Activated naive CD4-positive, alpha-beta T cell treated with anti-CD3 and anti-CD28 coated beads for 36 hours (primary cell): ENCODE results near the gene ZNF532. TPM values are rescaled to one million over a fixed set of nuclear protein-coding genes. Genes with fewer than 3 reads are reported as not detected.

Experiments used
- CTCF ChIA-PET: fragments of 350-600 bp; sonication (Branson Sonifier 250); formaldehyde crosslinking; loops from one replicate; lab custom pipeline; 2021; ENCODE audit warnings: antibody characterized with exemption; lab: Charles Lee
- DNase-seq: peaks from one replicate; pipeline ENCODE4 v3.0.0-alpha.2; 2020
- H3K27ac Mint-ChIP-seq: one replicate; pipeline ENCODE4 v1.8.0; 2021; ENCODE audit warnings: mild to moderate bottlenecking, mixed read lengths
- H3K27me3 Mint-ChIP-seq: one replicate; pipeline ENCODE4 v1.8.0; 2021; ENCODE audit warnings: low read depth, mixed read lengths
- H3K36me3 Mint-ChIP-seq: one replicate; pipeline ENCODE4 v1.8.0; 2021; ENCODE audit warnings: low read depth, mixed read lengths
- H3K4me1 Mint-ChIP-seq: one replicate; pipeline ENCODE4 v1.8.0; 2021; ENCODE audit warnings: low read depth, mixed read lengths
- H3K4me3 Mint-ChIP-seq: one replicate; pipeline ENCODE4 v1.8.0; 2021; ENCODE audit warnings: mild to moderate bottlenecking, moderate library complexity, mixed read lengths
- H3K9me3 Mint-ChIP-seq: one replicate; pipeline ENCODE4 v1.8.0; 2021; ENCODE audit warnings: mixed read lengths
- intact Hi-C: fragments of 100-400 bp; cut with micrococcal nuclease; formaldehyde crosslinking; loops from one replicate; pipeline ENCODE4 v1.15.1; 2023
- total RNA-seq, 2 experiments: library from RNA; stranded (reverse); gene quantifications; one replicate each; pipeline ENCODE4 v1.2.3, GENCODE V29; 2021

Gene ZNF532
- total RNA-seq, 2 experiments from 2014 or later: 4.0 to 4.3 TPM

DNA sequence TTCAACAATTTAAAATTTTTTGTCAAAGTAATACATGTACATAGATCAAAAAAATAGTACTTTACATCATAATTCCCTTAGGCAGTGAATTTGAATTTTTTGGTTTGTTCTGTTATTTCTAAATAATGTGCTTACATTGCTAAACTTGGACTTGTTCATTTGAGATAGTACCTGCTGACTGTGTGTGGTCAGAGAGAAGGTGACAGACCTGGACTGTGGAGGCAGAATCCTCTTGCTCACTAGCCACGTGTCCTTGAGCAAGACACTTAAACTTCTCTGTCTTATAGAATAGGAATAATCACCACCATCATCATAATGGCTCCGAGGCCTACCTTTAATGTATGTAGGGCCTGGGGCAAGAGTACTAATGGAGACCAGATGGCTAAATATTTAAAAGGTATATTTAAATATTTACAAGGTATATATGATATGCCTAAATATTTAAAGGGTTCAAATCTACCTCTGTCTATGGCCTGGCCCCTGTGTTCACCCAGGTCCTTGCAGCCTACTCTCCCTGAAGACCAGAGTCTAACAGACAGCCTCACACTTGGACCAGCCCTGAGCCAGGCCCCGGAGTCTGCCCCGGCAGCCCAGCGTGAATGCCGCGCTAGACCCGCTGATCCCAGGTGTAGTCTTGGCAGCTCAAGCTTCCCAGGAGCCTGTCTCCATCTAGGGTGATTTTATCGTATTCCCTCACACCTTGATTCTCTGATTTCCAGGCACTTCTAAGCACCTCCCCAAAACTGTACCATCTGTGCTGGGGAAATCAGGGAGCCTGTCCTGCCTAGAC is 33.5 kb downstream of the ZNF532 start:
- intact Hi-C loops: no loop called here
- H3K4me3 Mint-ChIP-seq: no peak overlapping the region
- no peaks in the 10 kb centered on the region for H3K9me3 Mint-ChIP-seq
- CTCF ChIA-PET: no interaction called here
- peaks cover 13% of the 10 kb centered on the region for H3K4me1 Mint-ChIP-seq
- no peaks in the 10 kb centered on the region for H3K36me3 Mint-ChIP-seq
- H3K27me3 Mint-ChIP-seq: peaks cover 3% of the 10 kb centered on the region
- H3K27ac Mint-ChIP-seq: no peak overlapping the region
- DNase-seq: no peak

DNA sequence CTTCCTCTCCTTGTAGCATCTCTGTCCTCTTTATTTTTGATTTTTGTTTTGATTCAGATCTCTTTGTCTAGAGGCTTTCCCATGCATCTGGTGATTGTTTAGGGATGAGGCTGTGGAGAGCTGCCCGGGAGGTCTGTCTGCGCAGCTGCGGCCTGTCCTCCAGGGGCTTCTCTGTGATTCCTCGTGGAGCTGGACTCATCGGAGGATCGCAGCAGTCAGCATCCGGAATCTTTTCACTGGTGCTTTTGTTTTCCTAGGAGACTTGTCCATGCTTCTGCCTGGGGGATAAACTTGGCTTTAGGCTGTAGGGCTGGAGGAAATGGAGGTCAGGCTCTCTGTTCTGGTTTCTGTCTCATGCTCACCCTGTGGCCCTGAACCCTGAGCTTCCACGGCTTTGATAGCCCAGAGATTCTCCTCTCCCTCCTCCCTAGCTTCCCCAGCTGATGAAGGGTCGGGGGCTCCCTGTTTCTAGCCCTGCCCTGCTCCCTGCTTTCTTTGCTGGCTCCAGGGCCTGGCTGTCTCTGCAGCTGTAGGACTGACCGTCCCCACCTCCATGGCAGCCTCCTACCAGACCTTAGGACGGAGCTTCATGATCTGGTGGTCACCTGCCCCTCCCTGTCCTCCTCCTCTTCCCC is 35.5 kb downstream of the ZNF532 start:
- Mint-ChIP-seq H3K4me3 (no peak overlapping the region), H3K9me3 (no peaks in the 10 kb centered on the region), H3K27ac (no peak overlapping the region), H3K36me3 (no peaks in the 10 kb centered on the region), H3K27me3 (peaks cover 3% of the 10 kb centered on the region), H3K4me1 (peaks cover 13% of the 10 kb centered on the region)
- DNase-seq: no peak
- CTCF ChIA-PET: no interaction called here
- intact Hi-C loops: loop anchor here (5.0 kb wide), 1 partner anchor 47 kb away; no protein-coding TSS in a partner anchor

DNA sequence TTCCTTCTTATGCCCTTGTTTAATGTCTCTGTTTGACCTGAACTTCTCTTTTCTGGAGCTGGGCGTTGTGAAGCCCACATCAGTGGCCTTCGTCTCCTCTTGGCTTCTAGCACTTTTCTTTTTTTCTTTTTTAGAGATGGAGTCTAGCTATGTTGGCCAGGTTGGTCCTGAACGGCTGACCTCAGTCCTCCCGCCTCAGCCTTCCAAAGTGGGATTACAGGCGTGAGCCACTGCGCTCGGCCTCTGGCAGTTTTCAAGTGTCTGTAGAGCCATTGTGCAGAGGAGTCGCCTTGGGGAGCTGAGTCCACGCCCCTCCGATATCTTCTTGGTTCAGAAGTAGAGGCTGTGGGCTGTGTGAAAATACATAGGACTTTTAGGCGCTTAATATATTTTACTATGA is 36.5 kb downstream of the ZNF532 start:
- Mint-ChIP-seq H3K9me3 (no peaks in the 10 kb centered on the region), H3K4me3 (no peak overlapping the region), H3K36me3 (no peaks in the 10 kb centered on the region), H3K27ac (no peak overlapping the region), H3K27me3 (peaks cover 3% of the 10 kb centered on the region), H3K4me1 (peaks cover 8% of the 10 kb centered on the region)
- CTCF ChIA-PET: no interaction called here
- intact Hi-C loops: loop anchor here (5.0 kb wide), 1 partner anchor 46 kb away; no protein-coding TSS in a partner anchor
- no peak for DNase-seq

DNA sequence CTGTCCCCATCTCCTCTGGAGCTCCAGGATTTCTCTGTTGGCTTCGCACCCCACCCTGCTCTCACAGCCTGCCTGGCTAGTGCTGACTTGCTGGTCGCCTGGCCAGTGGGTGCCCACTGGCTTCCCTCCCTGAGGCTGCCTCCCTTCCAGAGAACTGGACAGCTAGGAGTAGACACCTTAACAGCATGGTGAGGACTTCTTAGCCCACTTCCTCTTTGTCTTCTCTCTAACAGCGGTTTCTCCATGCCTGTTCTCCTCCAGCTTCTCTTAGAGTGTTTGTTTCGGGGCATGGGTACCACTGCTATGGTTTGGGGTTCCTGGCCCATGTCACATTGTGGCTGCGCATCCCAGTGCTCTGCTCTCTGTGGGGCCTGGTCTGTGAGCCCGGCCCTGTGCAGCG is 37.1 kb downstream of the ZNF532 start:
- H3K4me3 Mint-ChIP-seq: no peak overlapping the region
- peaks cover 3% of the 10 kb centered on the region for H3K27me3 Mint-ChIP-seq
- peaks cover 2% of the 10 kb centered on the region for H3K4me1 Mint-ChIP-seq
- H3K36me3 Mint-ChIP-seq: no peaks in the 10 kb centered on the region
- H3K27ac Mint-ChIP-seq: no peak overlapping the region
- no peaks in the 10 kb centered on the region for H3K9me3 Mint-ChIP-seq
- intact Hi-C loops: loop anchor here (5.0 kb wide), 1 partner anchor 46 kb away; no protein-coding TSS in a partner anchor
- DNase-seq: no peak
- CTCF ChIA-PET: no interaction called here

DNA sequence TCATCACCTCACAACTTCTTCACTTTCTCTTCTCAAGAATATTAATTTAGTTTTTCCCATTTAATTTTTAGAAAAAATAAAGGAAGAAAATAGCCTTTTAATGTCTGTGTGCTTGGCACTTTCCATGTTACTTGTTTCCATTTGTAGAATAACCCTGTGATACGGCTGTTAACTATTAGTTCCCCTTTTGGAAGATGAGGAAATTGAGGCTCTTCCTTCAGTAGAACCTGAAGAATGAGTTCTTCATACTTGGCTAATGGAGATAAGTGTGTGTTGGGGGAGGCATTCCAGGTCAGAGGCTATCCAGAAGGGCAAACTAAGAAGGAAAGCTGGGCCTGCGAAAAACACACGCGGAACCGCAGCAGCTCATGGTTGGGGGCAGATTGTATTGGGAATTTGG is 38.3 kb downstream of the ZNF532 start:
- no peaks in the 10 kb centered on the region for H3K9me3 Mint-ChIP-seq
- H3K4me1 Mint-ChIP-seq: no peaks in the 10 kb centered on the region
- intact Hi-C loops: loop anchor here (5.0 kb wide), 1 partner anchor 44 kb away; no protein-coding TSS in a partner anchor
- H3K36me3 Mint-ChIP-seq: no peaks in the 10 kb centered on the region
- CTCF ChIA-PET: no interaction called here
- H3K27ac Mint-ChIP-seq: no peak overlapping the region
- H3K27me3 Mint-ChIP-seq: peaks cover 3% of the 10 kb centered on the region
- no peak overlapping the region for H3K4me3 Mint-ChIP-seq
- no peak for DNase-seq

DNA sequence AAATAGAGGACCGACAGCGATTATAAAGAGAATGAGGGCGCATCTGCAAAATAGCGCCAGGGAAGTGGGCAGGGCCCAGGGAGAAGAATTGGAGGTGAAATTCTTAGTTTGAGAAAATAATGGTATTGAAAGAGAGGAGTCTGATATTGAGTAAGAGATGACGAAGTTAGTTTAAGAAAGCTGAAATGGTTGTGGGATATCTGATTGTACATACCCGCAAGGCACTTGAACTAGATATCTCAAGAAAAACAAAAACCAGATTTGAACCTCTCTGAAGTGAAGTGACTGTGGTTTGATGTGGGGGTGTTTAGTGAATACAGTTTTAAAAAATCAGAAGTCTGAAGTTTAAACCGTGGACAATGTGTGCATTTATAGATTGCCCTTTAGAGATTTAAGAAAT is 38.9 kb downstream of the ZNF532 start:
- Mint-ChIP-seq H3K4me1 (no peaks in the 10 kb centered on the region), H3K27me3 (peaks cover 3% of the 10 kb centered on the region), H3K36me3 (no peaks in the 10 kb centered on the region), H3K9me3 (no peaks in the 10 kb centered on the region), H3K4me3 (no peak overlapping the region), H3K27ac (no peak overlapping the region)
- CTCF ChIA-PET: no interaction called here
- intact Hi-C loops: loop anchor here (5.0 kb wide), 1 partner anchor 44 kb away; no protein-coding TSS in a partner anchor
- DNase-seq: no peak

DNA sequence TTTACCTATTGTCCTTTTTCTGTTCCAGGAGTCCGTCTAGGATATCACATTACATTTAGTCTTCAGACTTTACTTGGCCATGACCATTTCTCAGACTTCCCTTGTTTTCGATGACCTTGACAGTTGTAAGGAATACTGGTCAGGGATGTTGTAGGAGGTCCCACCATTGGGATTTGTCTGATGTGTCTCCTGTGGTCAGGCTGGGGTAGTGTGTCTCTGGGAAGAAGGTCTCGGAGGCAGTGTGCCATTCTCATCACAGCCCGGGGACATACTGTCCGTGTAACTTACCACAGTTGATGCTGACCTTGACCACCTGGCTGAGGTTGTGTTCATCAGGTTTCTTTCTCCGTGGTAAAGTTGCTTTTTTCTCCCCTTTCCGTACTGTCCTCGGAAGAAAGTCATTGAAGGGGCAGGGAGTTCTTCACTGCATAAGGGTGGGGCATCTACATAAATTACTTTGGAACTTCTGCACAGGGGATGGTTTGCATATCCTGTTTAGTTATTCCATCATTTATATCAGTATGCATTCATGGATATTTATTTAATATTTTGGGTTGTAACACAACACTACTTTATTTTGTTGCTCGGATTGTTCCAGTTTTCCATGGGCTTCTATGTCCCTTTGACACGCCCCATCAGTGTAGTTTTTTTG is 41.2 kb downstream of the ZNF532 start:
- CTCF ChIA-PET: no interaction called here
- DNase-seq: no peak
- no peaks in the 10 kb centered on the region for H3K36me3 Mint-ChIP-seq
- no peak overlapping the region for H3K27ac Mint-ChIP-seq
- no peaks in the 10 kb centered on the region for H3K9me3 Mint-ChIP-seq
- no peaks in the 10 kb centered on the region for H3K4me1 Mint-ChIP-seq
- no peak overlapping the region for H3K4me3 Mint-ChIP-seq
- intact Hi-C loops: no loop called here
- peaks cover 9% of the 10 kb centered on the region for H3K27me3 Mint-ChIP-seq

DNA sequence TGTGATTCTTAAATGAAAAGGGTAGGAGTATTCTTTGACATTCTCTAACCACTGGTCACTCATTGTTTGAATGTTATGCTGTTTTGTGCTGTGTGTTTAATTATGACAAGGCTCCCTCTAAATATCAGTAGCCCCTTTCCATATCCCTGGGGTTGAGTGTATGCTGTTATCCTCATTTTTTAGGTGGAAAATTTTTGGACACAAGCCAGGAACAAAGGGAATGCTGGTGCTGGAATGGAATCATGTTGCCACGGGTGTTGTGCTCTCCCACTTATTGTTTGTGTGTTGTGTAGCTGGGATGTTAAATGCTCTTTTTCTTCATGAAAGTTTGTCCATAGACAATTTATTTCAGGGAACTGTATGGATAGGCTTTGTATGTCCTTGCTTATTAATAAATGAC is 43.3 kb downstream of the ZNF532 start:
- H3K27me3 Mint-ChIP-seq: peaks cover 8% of the 10 kb centered on the region
- no peaks in the 10 kb centered on the region for H3K36me3 Mint-ChIP-seq
- H3K27ac Mint-ChIP-seq: no peak overlapping the region
- intact Hi-C loops: no loop called here
- DNase-seq: no peak
- H3K9me3 Mint-ChIP-seq: no peaks in the 10 kb centered on the region
- peaks cover 4% of the 10 kb centered on the region for H3K4me1 Mint-ChIP-seq
- CTCF ChIA-PET: no interaction called here
- no peak overlapping the region for H3K4me3 Mint-ChIP-seq

DNA sequence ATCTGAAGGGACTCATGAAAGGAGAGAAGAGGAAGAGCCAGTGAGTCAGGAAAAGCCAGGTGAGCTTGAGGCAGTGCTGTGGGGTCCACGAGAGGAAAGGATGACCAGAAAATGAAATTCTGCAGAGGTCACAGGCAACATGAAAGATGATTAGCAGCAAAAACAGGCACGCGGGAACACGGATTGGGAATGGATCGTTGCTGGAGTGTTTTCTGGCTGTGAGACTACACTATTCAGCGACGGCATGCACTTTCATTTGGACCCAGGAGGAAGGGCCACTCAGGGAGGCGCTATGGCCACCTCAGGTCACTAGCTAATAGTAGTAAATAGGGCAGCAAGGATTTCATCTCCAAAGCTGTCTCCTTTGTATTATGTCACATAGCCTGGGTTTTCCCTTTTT is 44.8 kb downstream of the ZNF532 start:
- H3K36me3 Mint-ChIP-seq: no peaks in the 10 kb centered on the region
- peaks cover 6% of the 10 kb centered on the region for H3K27me3 Mint-ChIP-seq
- no peak overlapping the region for H3K4me3 Mint-ChIP-seq
- intact Hi-C loops: no loop called here
- CTCF ChIA-PET: no interaction called here
- H3K27ac Mint-ChIP-seq: no peak overlapping the region
- no peaks in the 10 kb centered on the region for H3K9me3 Mint-ChIP-seq
- H3K4me1 Mint-ChIP-seq: peaks cover 10% of the 10 kb centered on the region
- no peak for DNase-seq

DNA sequence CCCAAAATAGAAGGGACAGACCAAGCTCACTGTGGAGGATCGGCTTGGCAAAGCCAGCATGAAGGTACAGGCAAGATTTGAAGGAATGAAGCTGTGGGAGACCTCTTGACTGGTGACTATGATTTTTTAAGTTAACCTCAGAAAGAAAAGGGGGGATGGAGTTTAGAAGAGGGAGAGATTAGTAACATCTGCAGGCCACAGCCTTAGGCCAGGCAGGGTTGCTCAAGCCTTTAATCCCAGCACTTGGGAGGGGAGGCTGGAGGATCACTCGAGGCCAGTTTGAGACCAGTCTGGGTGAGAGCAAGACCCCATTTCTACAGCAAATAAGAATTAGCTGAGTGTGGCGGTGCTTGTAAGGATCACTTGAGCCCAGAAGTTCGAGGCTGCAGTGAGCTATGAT is 46.6 kb downstream of the ZNF532 start:
- H3K27me3 Mint-ChIP-seq: peaks cover 6% of the 10 kb centered on the region
- CTCF ChIA-PET: no interaction called here
- no peak overlapping the region for H3K4me3 Mint-ChIP-seq
- H3K27ac Mint-ChIP-seq: no peak overlapping the region
- no peak for DNase-seq
- H3K4me1 Mint-ChIP-seq: peaks cover 10% of the 10 kb centered on the region
- no peaks in the 10 kb centered on the region for H3K36me3 Mint-ChIP-seq
- H3K9me3 Mint-ChIP-seq: no peaks in the 10 kb centered on the region
- intact Hi-C loops: no loop called here

DNA sequence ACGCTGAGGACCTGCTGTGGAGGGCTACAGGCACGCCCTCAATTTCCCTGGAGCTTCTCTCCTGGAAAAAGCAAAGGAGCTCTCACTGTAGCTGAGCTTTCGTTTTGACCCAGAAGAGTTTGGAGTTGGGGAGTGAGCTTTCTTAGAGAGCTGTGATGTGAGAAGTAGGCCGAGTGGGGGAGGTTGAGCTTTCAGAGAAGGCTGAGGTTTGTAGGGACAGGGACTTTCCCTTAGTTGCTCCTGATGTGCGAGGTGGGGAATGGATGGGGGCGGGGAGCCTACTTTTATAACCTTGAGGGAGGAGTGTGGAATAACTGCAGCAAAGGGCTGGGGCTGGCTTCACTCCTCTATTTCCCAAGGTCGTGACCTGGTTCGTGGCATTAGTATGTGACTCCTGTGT is 47.1 kb downstream of the ZNF532 start:
- CTCF ChIA-PET: no interaction called here
- Mint-ChIP-seq H3K27ac (no peak overlapping the region), H3K4me1 (peaks cover 10% of the 10 kb centered on the region), H3K9me3 (no peaks in the 10 kb centered on the region), H3K36me3 (no peaks in the 10 kb centered on the region), H3K27me3 (peaks cover 6% of the 10 kb centered on the region), H3K4me3 (no peak overlapping the region)
- intact Hi-C loops: no loop called here
- no peak for DNase-seq

DNA sequence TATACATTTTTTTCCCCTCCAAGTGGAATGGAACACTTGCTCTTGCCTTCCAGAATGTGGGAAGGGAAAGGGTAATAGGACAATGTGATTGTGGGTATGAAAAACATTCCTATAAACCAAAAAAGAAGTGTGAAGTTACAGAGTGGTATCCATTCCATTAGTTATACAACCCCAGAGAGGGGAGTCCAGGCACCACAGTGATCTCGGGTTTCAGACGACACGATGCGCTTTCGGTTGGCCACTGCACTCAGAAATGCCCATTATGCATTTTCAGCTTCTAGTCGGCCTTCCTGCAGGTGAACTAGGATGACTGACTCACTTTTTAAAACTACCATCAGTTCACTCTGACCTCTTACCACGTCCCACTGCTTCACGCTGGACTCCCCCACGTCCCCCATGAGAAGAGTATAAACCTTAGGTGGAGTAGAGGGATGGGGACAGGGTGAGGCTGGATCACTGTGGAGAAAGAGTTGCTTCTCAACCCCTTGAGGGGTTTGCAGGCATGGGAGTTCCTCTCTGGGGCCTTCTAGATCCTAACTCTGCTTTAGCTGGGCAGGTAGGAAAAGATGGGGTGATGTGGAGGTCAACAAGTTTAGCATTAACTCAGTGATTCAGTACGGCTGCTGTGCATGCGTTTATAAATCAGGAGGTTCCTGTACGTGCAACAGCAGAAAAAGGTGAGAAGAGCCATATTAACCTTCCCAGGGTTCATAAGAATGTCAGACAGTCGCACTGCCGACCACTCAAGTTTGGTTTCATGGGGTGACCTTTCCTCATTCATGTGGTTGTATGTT is 50.5 kb downstream of the ZNF532 start:
- intact Hi-C loops: no loop called here
- no peaks in the 10 kb centered on the region for H3K9me3 Mint-ChIP-seq
- no peaks in the 10 kb centered on the region for H3K36me3 Mint-ChIP-seq
- DNase-seq: no peak
- H3K4me3 Mint-ChIP-seq: no peak overlapping the region
- no peak overlapping the region for H3K27ac Mint-ChIP-seq
- no peaks in the 10 kb centered on the region for H3K27me3 Mint-ChIP-seq
- peaks cover 10% of the 10 kb centered on the region for H3K4me1 Mint-ChIP-seq
- CTCF ChIA-PET: interaction anchor here (0.6 kb wide), 1 partner anchor 580 kb away, joined by 4 read pairs; no protein-coding TSS in a partner anchor
